IPS-15b (cell line): ENCODE measurements around the gene POLR2M.

Experiments used
- H3K27me3 ChIP-seq: one replicate; pipeline ENCODE4 v1.6.1; 2013; ENCODE audit warnings: low read length; ENCODE audit not compliant: control insufficient read depth, insufficient read depth
- H3K36me3 ChIP-seq: one replicate; pipeline ENCODE4 v1.6.1; 2013; ENCODE audit warnings: low read length; ENCODE audit not compliant: control insufficient read depth, insufficient read depth
- H3K4me1 ChIP-seq: one replicate; pipeline ENCODE4 v1.6.1; 2013; ENCODE audit warnings: mild to moderate bottlenecking, low read length; ENCODE audit not compliant: control insufficient read depth, insufficient read depth
- H3K4me3 ChIP-seq: one replicate; pipeline ENCODE4 v1.5.1; 2013; ENCODE audit warnings: low read depth, low read length
- H3K9ac ChIP-seq: one replicate; pipeline ENCODE4 v1.6.1; 2013; ENCODE audit warnings: low read depth, mild to moderate bottlenecking, low read length
- H3K9me3 ChIP-seq: one replicate; pipeline ENCODE4 v1.6.1; 2013; ENCODE audit warnings: mild to moderate bottlenecking, low read length; ENCODE audit not compliant: control insufficient read depth, insufficient read depth

Gene POLR2M

GRCh38 chr15:57696146-57696545, 10.4 kb upstream of the POLR2M start:
- Histone ChIP-seq H3K4me1 (no peaks in the 10 kb centered on the region), H3K9me3 (no peaks in the 10 kb centered on the region), H3K36me3 (no peaks in the 10 kb centered on the region), H3K9ac (no peak overlapping the region), H3K27me3 (no peaks in the 10 kb centered on the region), H3K4me3 (no peak overlapping the region)

GRCh38 chr15:57697588-57697987, 8.9 kb upstream of the POLR2M start:
- Histone ChIP-seq H3K36me3 (no peaks in the 10 kb centered on the region), H3K4me1 (no peaks in the 10 kb centered on the region), H3K4me3 (no peak overlapping the region), H3K9ac (no peak overlapping the region), H3K9me3 (no peaks in the 10 kb centered on the region), H3K27me3 (peaks cover 2% of the 10 kb centered on the region)

GRCh38 chr15:57698243-57698642, 8.3 kb upstream of the POLR2M start:
- peaks cover 9% of the 10 kb centered on the region for H3K27me3 ChIP-seq

DNA sequence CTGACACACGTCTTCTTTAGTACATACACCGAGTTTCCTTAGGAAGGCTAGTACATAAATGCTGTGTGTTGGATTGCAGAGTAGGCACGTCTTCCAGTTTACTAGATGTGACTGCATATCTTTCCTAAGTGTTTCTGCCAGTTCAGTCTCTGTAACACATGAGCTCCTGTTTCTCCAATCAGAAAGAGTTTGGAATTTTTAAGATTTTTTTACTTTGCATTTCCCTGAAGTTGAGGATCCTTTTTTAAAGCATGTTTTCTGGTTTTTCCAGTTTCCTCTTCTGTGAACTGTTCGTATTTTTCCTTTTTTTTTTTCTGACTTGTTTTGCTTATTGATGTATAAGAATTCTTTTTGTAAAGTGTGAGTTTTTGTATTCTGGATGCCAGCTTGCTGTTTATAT, 7.5 kb upstream of the POLR2M start:
- Histone ChIP-seq H3K9me3 (no peaks in the 10 kb centered on the region), H3K4me1 (no peaks in the 10 kb centered on the region), H3K36me3 (no peaks in the 10 kb centered on the region), H3K9ac (no peak overlapping the region), H3K27me3 (peaks cover 12% of the 10 kb centered on the region), H3K4me3 (no peak overlapping the region)

More at GRCh38 chr15:57698243-57698642, 8.3 kb upstream of the POLR2M start:
- Histone ChIP-seq H3K4me1 (no peaks in the 10 kb centered on the region), H3K4me3 (no peak overlapping the region), H3K9me3 (no peaks in the 10 kb centered on the region), H3K9ac (no peak overlapping the region), H3K36me3 (no peaks in the 10 kb centered on the region)

DNA sequence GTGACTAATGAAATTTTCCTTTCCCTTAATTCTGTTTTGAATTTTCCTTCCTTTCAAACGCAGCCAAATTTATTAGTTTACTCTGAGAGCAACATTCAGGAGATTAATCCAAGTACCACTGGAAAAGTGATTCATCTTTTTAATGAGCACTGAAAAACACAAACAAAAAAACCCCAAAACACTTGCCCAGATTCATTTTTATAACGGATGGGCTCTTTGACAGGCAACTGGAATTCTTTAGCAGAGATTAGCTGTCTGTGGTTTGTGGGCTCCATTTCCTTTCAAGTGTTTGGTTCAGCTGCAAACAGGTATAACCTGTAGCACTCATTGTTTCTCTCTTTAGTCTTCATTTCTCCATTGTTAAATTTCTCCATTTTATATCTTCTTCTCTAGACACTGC, 3.1 kb upstream of the POLR2M start:
- Histone ChIP-seq H3K36me3 (no peaks in the 10 kb centered on the region), H3K9ac (no peak overlapping the region), H3K27me3 (peaks cover 15% of the 10 kb centered on the region), H3K4me3 (no peak overlapping the region), H3K9me3 (no peaks in the 10 kb centered on the region), H3K4me1 (no peaks in the 10 kb centered on the region)

GRCh38 chr15:57704441-57704840, 2.1 kb upstream of the POLR2M start:
- Histone ChIP-seq H3K36me3 (no peaks in the 10 kb centered on the region), H3K27me3 (peaks cover 15% of the 10 kb centered on the region), H3K9ac (no peak overlapping the region), H3K4me1 (no peaks in the 10 kb centered on the region), H3K4me3 (no peak overlapping the region), H3K9me3 (no peaks in the 10 kb centered on the region)

- Histone ChIP-seq H3K9ac (no peak overlapping the region), H3K27me3 (peaks cover 15% of the 10 kb centered on the region), H3K4me3 (peak overlapping the region; percentile 95), H3K9me3 (no peaks in the 10 kb centered on the region), H3K36me3 (peaks cover 5% of the 10 kb centered on the region), H3K4me1 (no peaks in the 10 kb centered on the region)
These were observed 639 bp upstream of the POLR2M start for GRCh38 chr15:57705746-57706404.

GRCh38 chr15:57708047-57708446, 1.5 kb downstream of the POLR2M start:
- Histone ChIP-seq H3K9ac (no peak overlapping the region), H3K36me3 (peaks cover 9% of the 10 kb centered on the region), H3K9me3 (no peaks in the 10 kb centered on the region), H3K4me1 (no peaks in the 10 kb centered on the region), H3K4me3 (no peak overlapping the region), H3K27me3 (peaks cover 8% of the 10 kb centered on the region)

- H3K9me3 ChIP-seq, result no peaks in the 10 kb centered on the region
- no peaks in the 10 kb centered on the region for H3K27me3 ChIP-seq
- H3K4me1 ChIP-seq, result no peaks in the 10 kb centered on the region
- peaks cover 3% of the 10 kb centered on the region for H3K36me3 ChIP-seq
- H3K9ac ChIP-seq, result no peak overlapping the region
- no peak overlapping the region for H3K4me3 ChIP-seq
These were observed 11.8 kb downstream of the POLR2M start for GRCh38 chr15:57718309-57718708.

GRCh38 chr15:57720867-57721266, 14.4 kb downstream of the POLR2M start:
- Histone ChIP-seq H3K9me3 (no peaks in the 10 kb centered on the region), H3K36me3 (no peaks in the 10 kb centered on the region), H3K27me3 (no peaks in the 10 kb centered on the region), H3K4me3 (no peak overlapping the region), H3K9ac (no peak overlapping the region), H3K4me1 (no peaks in the 10 kb centered on the region)

GRCh38 chr15:57726411-57726810, 19.9 kb downstream of the POLR2M start:
- Histone ChIP-seq H3K9ac (no peak overlapping the region), H3K27me3 (no peaks in the 10 kb centered on the region), H3K36me3 (no peaks in the 10 kb centered on the region), H3K4me1 (no peaks in the 10 kb centered on the region), H3K4me3 (no peak overlapping the region), H3K9me3 (no peaks in the 10 kb centered on the region)

GRCh38 chr15:57727031-57727430, 20.5 kb downstream of the POLR2M start:
- Histone ChIP-seq H3K36me3 (no peaks in the 10 kb centered on the region), H3K4me3 (no peak overlapping the region), H3K9ac (no peak overlapping the region), H3K27me3 (no peaks in the 10 kb centered on the region), H3K9me3 (no peaks in the 10 kb centered on the region), H3K4me1 (no peaks in the 10 kb centered on the region)
